ENCODE measurements around the gene FGF18.

DNA sequence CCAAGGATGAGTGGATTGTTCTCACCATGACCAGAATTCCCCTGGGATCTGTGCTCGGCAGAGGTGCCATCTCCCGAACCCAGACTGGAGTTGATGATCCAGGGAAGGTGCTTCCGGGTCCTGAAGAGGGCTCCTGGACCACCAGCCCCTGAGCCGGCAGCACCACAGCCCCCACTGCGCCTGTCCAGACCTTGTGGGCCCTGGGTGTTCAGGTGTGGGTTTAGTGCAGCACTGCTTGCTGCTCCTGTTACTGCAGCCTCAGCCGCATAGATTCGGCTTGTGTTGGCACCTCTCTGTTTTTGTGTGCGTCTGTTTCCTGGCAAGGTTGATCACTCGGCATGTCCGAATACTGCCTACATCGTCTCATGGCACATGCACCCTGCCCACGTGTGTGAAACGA, 48.1 kb upstream of the FGF18 start:
- TF ChIP-seq, protein P1, sequence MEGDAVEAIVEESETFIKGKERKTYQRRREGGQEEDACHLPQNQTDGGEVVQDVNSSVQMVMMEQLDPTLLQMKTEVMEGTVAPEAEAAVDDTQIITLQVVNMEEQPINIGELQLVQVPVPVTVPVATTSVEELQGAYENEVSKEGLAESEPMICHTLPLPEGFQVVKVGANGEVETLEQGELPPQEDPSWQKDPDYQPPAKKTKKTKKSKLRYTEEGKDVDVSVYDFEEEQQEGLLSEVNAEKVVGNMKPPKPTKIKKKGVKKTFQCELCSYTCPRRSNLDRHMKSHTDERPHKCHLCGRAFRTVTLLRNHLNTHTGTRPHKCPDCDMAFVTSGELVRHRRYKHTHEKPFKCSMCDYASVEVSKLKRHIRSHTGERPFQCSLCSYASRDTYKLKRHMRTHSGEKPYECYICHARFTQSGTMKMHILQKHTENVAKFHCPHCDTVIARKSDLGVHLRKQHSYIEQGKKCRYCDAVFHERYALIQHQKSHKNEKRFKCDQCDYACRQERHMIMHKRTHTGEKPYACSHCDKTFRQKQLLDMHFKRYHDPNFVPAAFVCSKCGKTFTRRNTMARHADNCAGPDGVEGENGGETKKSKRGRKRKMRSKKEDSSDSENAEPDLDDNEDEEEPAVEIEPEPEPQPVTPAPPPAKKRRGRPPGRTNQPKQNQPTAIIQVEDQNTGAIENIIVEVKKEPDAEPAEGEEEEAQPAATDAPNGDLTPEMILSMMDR (IDR thresholded peaks at IDR 0.05 in 4 of 5, conservative IDR thresholded peaks at IDR 0.05 in 1 of 5), result no peak
- no peak for TF ChIP-seq POLR2A (IDR thresholded peaks at IDR 0.05)

All from gastrocnemius medialis (tissue), 4 donors.